PC-3 (cell line): ENCODE results near the gene DHH. TPM values are rescaled to one million over a fixed set of nuclear protein-coding genes. Genes with fewer than 3 reads are reported as not detected.

Experiments
- ATAC-seq: fragments of 200-7000 bp; cut with Tn5 transposase; 2 replicates; pipeline ENCODE4 v1.9.1; 2020; ENCODE audit warnings: mild to moderate bottlenecking, moderate library complexity
- BruUV-seq: library from RNA; stranded (reverse); fragments of 400-500 nt; replicated peaks from 2 replicates; lab custom pipeline; 2021; lab: Mats Ljungman, UMichigan
- CTCF ChIA-PET: fragments of 300-600 bp; sonication (Branson Sonifier 250); formaldehyde crosslinking; loops from one replicate; lab custom pipeline; 2022; ENCODE audit warnings: antibody characterized with exemption; lab: Charles Lee
- POLR2A ChIA-PET: fragments of 300-600 bp; sonication (Branson Sonifier 250); formaldehyde crosslinking; loops from one replicate; lab custom pipeline; 2022; ENCODE audit warnings: antibody characterized with exemption; ENCODE audit not compliant: unreplicated experiment; lab: Charles Lee
- DNase-seq: peaks from one replicate; pipeline ENCODE4 v3.0.0-alpha.2; 2015
- H2AFZ ChIP-seq: fragments of 300-600 bp; sonication (generic); 2 replicates; pipeline ENCODE4 v1.6.0; 2016; ENCODE audit warnings: antibody characterized with exemption, low read length
- H3F3A ChIP-seq: fragments of 300-600 bp; sonication (generic); one replicate; pipeline ENCODE4 v1.6.0; 2017; ENCODE audit warnings: antibody characterized with exemption, low read length, control low read depth, mild to moderate bottlenecking; ENCODE audit not compliant: unreplicated experiment
- H3K27ac ChIP-seq: fragments of 300-600 bp; sonication (generic); 2 replicates; pipeline ENCODE4 v1.5.1; 2016; ENCODE audit warnings: mild to moderate bottlenecking, low read length
- H3K27me3 ChIP-seq: fragments of 300-600 bp; sonication (generic); 2 replicates; pipeline ENCODE4 v1.6.1; 2016; ENCODE audit warnings: low read length, mixed read lengths
- H3K36me3 ChIP-seq: fragments of 300-600 bp; sonication (generic); 2 replicates; pipeline ENCODE4 v1.6.1; 2016; ENCODE audit warnings: low read depth, mixed run types, low read length, mixed read lengths
- H3K4me1 ChIP-seq: fragments of 300-600 bp; sonication (generic); 2 replicates; pipeline ENCODE4 v1.5.1; 2016; ENCODE audit warnings: low read length; ENCODE audit not compliant: insufficient read depth
- H3K4me2 ChIP-seq: fragments of 300-600 bp; sonication (generic); 2 replicates; pipeline ENCODE4 v1.6.0; 2016; ENCODE audit warnings: low read length
- H3K4me3 ChIP-seq: fragments of 300-600 bp; sonication (generic); 2 replicates; pipeline ENCODE4 v1.5.1; 2016; ENCODE audit warnings: mild to moderate bottlenecking, low read length, mixed read lengths
- H3K79me2 ChIP-seq: fragments of 300-600 bp; sonication (generic); 2 replicates; pipeline ENCODE4 v1.6.1; 2017; ENCODE audit warnings: low read length, mixed read lengths
- H3K9ac ChIP-seq: fragments of 300-600 bp; sonication (generic); 2 replicates; pipeline ENCODE4 v1.6.0; 2016; ENCODE audit warnings: mild to moderate bottlenecking, low read length
- H3K9me2 ChIP-seq: fragments of 300-600 bp; sonication (generic); replicated peaks from 2 replicates; pipeline ENCODE4 v1.6.1; 2016; ENCODE audit warnings: mixed run types, low read length, mixed read lengths
- H3K9me3 ChIP-seq: fragments of 300-600 bp; sonication (generic); 2 replicates; pipeline ENCODE4 v1.6.1; 2016; ENCODE audit warnings: low read length, mixed read lengths
- H4K20me1 ChIP-seq: fragments of 300-600 bp; sonication (generic); 2 replicates; pipeline ENCODE4 v1.6.1; 2016; ENCODE audit warnings: low read length, mixed read lengths
- CTCF ChIP-seq: fragments of 300-600 bp; sonication (generic); conservative IDR thresholded peaks from 2 replicates; pipeline ENCODE4 v1.5.1; 2017; ENCODE audit warnings: antibody characterized with exemption, low read depth, mild to moderate bottlenecking, low read length
- EZH2 ChIP-seq: fragments of 300-600 bp; sonication (generic); IDR thresholded peaks from one replicate; pipeline ENCODE4 v1.6.1; 2017; ENCODE audit warnings: antibody characterized with exemption, mild to moderate bottlenecking, low read length; ENCODE audit not compliant: unreplicated experiment
- EZH2phosphoT487 ChIP-seq: fragments of 300-600 bp; sonication (generic); IDR thresholded peaks from 2 replicates; pipeline ENCODE4 v1.6.1; 2018; ENCODE audit warnings: mild to moderate bottlenecking, antibody characterized with exemption, low read length, borderline replicate concordance
- intact Hi-C: fragments of 100-400 bp; cut with micrococcal nuclease; formaldehyde crosslinking; loops from 2 replicates; pipeline ENCODE4 v1.9.0; 2023
- total RNA-seq: library from RNA; depleted of rRNA; stranded (reverse); fragments of >200 nt; gene quantifications from 2 replicates; pipeline ENCODE4 v1.2.3, GENCODE V29; 2014

The DHH gene
- total RNA-seq, 1 experiment from 2014 or later: 0.04 TPM

DNA sequence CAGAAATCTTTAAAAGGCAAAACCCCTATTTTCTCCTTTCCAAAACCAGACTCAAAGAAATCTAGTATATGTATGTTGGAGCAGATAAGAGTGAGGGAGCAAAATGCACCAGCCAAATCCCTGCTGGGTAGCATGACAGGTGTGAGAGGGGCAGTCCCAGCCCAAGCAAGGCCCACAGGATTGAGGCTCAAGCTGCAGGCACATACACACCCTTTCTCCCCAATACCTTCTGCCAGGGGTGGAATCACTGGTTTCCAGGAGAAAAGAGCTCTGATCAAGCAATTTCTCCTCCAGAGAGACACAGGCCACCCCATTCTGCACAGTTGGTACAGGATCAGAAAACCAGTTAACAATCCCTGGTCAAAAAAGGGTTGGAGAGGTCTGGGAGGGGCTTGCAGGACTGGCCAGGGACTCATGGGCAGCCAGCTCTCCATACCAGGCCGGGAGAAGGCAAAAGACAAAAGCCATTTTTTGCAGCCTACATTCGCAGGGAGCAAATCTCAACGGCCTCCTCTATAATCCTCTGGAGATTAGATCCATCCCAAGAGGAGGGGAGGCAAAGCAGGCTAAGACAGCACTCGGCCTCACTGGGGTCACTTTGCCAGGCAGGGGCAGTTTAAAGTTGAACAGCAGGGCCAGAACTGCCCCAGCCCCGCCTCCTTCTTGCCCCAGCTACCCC, 36.1 kb downstream of the DHH start:
- ChIA-PET POLR2A (no interaction called here), CTCF (interaction anchor here (0.7 kb wide), 1 partner anchor 167 kb away, joined by 3 read pairs; no protein-coding TSS in a partner anchor)
- H3K4me3 ChIP-seq: peak overlapping the region; percentile 87
- H3K36me3 ChIP-seq: peaks cover 16% of the 10 kb centered on the region
- H3K4me2 ChIP-seq: peak overlapping the region; percentile 93
- H3K27ac ChIP-seq: no peak overlapping the region
- H3F3A ChIP-seq: no peaks in the 10 kb centered on the region
- peaks cover 61% of the 10 kb centered on the region for H4K20me1 ChIP-seq
- no peak for DNase-seq
- no peak for ATAC-seq
- no peaks in the 10 kb centered on the region for H3K9me3 ChIP-seq
- H2AFZ ChIP-seq: no peak overlapping the region
- H3K9me2 ChIP-seq: no peaks in the 10 kb centered on the region
- BruUV-seq: no TSS peak
- TF ChIP-seq EZH2 (no peak), CTCF (no peak), EZH2phosphoT487 (no peak)
- H3K4me1 ChIP-seq: peaks cover 23% of the 10 kb centered on the region
- H3K27me3 ChIP-seq: no peaks in the 10 kb centered on the region
- peak overlapping the region; percentile 99 for H3K9ac ChIP-seq
- intact Hi-C loops: no loop called here
- H3K79me2 ChIP-seq: peaks cover 85% of the 10 kb centered on the region

DNA sequence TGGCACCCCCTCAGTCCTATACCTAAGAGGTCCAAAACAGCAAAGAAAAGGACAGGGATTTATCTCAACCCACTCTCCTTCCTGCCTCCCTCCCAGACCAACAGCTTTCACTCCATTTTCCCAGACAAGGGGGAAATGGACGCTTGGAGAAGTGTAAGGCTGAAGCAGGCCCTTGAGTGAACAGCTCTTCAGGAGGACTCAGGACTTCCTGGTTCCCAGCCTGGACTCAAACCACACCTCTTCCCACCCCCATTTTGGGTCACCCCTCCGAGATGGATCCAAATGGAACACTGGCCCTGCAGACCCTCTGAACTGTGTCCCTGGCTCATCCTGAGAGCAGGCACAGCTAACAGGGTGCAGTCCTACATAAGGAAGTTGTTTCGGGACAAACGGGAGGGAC, 36.7 kb downstream of the DHH start:
- Histone ChIP-seq H2AFZ (no peak overlapping the region), H3K36me3 (peaks cover 22% of the 10 kb centered on the region), H3K9ac (peak overlapping the region; percentile 99), H3K4me3 (peak overlapping the region; percentile 87), H3F3A (no peaks in the 10 kb centered on the region), H3K27ac (no peak overlapping the region), H3K9me3 (no peaks in the 10 kb centered on the region), H3K79me2 (peaks cover 90% of the 10 kb centered on the region), H3K4me2 (peak overlapping the region; percentile 93), H3K9me2 (no peaks in the 10 kb centered on the region), H3K4me1 (peaks cover 23% of the 10 kb centered on the region), H4K20me1 (peaks cover 62% of the 10 kb centered on the region), H3K27me3 (no peaks in the 10 kb centered on the region)
- POLR2A ChIA-PET: no interaction called here
- ATAC-seq: no peak
- BruUV-seq: no TSS peak
- no peak for TF ChIP-seq EZH2
- TF ChIP-seq EZH2phosphoT487: no peak
- no peak for TF ChIP-seq CTCF
- no peak for DNase-seq
- intact Hi-C loops: no loop called here
- CTCF ChIA-PET: interaction anchor here (0.7 kb wide), 1 partner anchor 168 kb away, joined by 3 read pairs; no protein-coding TSS in a partner anchor
